Measurements from ENCODE around the gene PODNL1.

The PODNL1 gene

GRCh38 chr19:13905634-13906520 is 32.3 kb downstream of the PODNL1 start, which contains the start of the genes BRME1 and CC2D1A:
BRME1 (minus strand) TSS chr19:13906117; CDS start chr19:13904892, 1,225 bp downstream.
CC2D1A (plus strand) TSS chr19:13906201; CDS start chr19:13906442, 241 bp downstream.
- peak within 1 kb of the TSS; percentile 77 for H3K4me3 ChIP-seq (replicated peaks; ENCODE audit: low read depth, low read length)
- TF ChIP-seq CTCF (IDR thresholded peaks at IDR 0.05; ENCODE audit: low read depth, low read length, missing control alignments): no peak
- DNase-seq (ENCODE audit: extremely low read depth, low read depth): no peak

- TF ChIP-seq CTCF (IDR thresholded peaks at IDR 0.05; ENCODE audit: low read depth, low read length, missing control alignments): peak; percentile 37
- no peak overlapping the region for H3K4me3 ChIP-seq (replicated peaks; ENCODE audit: low read depth, low read length)
- no peak for DNase-seq (ENCODE audit: extremely low read depth, low read depth)
These were observed 35.1 kb downstream of the PODNL1 start for GRCh38 chr19:13902993-13903555.

GRCh38 chr19:13899912-13900584 is 38.2 kb downstream of the PODNL1 start:
- no peak for TF ChIP-seq CTCF (IDR thresholded peaks at IDR 0.05; ENCODE audit: low read depth, low read length, missing control alignments)
- no peak for DNase-seq (ENCODE audit: extremely low read depth, low read depth)
- H3K4me3 ChIP-seq (replicated peaks; ENCODE audit: low read depth, low read length): no peak overlapping the region

- DNase-seq (ENCODE audit: extremely low read depth, low read depth): no peak
- no peak for TF ChIP-seq CTCF (IDR thresholded peaks at IDR 0.05; ENCODE audit: low read depth, low read length, missing control alignments)
- no peak overlapping the region for H3K4me3 ChIP-seq (replicated peaks; ENCODE audit: low read depth, low read length)
These were observed 38.8 kb downstream of the PODNL1 start for GRCh38 chr19:13899393-13899792.

GRCh38 chr19:13896227-13896626 is 42.0 kb downstream of the PODNL1 start:
- no peak for DNase-seq (ENCODE audit: extremely low read depth, low read depth)
- no peak for TF ChIP-seq CTCF (IDR thresholded peaks at IDR 0.05; ENCODE audit: low read depth, low read length, missing control alignments)
- H3K4me3 ChIP-seq (replicated peaks; ENCODE audit: low read depth, low read length): no peak overlapping the region

GRCh38 chr19:13894552-13894951 is 43.7 kb downstream of the PODNL1 start:
- no peak for DNase-seq (ENCODE audit: extremely low read depth, low read depth)
- H3K4me3 ChIP-seq (replicated peaks; ENCODE audit: low read depth, low read length): no peak overlapping the region
- TF ChIP-seq CTCF (IDR thresholded peaks at IDR 0.05; ENCODE audit: low read depth, low read length, missing control alignments): no peak
